CD14-positive monocyte (primary cell): ENCODE measurements around the gene UPK1A. TPM values are rescaled to one million over a fixed set of nuclear protein-coding genes. Genes with fewer than 3 reads are reported as not detected.
A peak's percentile ranks its signal among the peaks of the same experiment; 100 is the strongest.
"Not testable (repeated sequence)": the region's sequence is repeated elsewhere in the genome, so short reads cannot be mapped to it uniquely, and the experiment has no call there.

Source experiments
- DNase-seq, 3 donors: peaks; one replicate each; pipeline ENCODE4 v3.0.0-alpha.2; 2011 to 2022
- H2AFZ ChIP-seq: 2 replicates; pipeline ENCODE4 v1.6.0; 2012; ENCODE audit warnings: mild to moderate bottlenecking, low read depth, low read length, inconsistent platforms; ENCODE audit not compliant: insufficient read depth, poor library complexity, severe bottlenecking
- H3K27ac ChIP-seq, 2 donors: 1 replicate in 1 of 2; 2 replicates in 1 of 2; pipeline ENCODE4 v1.5.1; 2012 to 2013; ENCODE audit warnings: low read length in 2 of 2, control low read depth in 1 of 2, inconsistent platforms in 1 of 2, low read depth in 1 of 2, mild to moderate bottlenecking in 1 of 2
- H3K27me3 ChIP-seq, 2 donors: one replicate each; pipeline versions ENCODE4 v1.6.0 to v1.6.1; 2011 to 2013; ENCODE audit warnings: low read length in 2 of 2; ENCODE audit not compliant: control insufficient read depth in 2 of 2, insufficient read depth in 2 of 2
- H3K36me3 ChIP-seq, 2 donors: replicated peaks in 1 of 2; 1 replicate in 1 of 2; 2 replicates in 1 of 2; pipeline versions ENCODE4 v1.5.1 to v1.6.1; 2012 to 2013; ENCODE audit warnings: low read length in 2 of 2, control low read depth in 1 of 2, inconsistent platforms in 1 of 2, mild to moderate bottlenecking in 1 of 2; ENCODE audit not compliant: insufficient read depth in 2 of 2, control insufficient read depth in 1 of 2
- H3K4me1 ChIP-seq, 2 donors: 1 replicate in 1 of 2; 2 replicates in 1 of 2; pipeline versions ENCODE4 v1.5.1 to v1.6.1; 2012 to 2013; ENCODE audit warnings: low read length in 2 of 2, control low read depth in 1 of 2, inconsistent platforms in 1 of 2, mild to moderate bottlenecking in 1 of 2, moderate library complexity in 1 of 2; ENCODE audit not compliant: insufficient read depth in 2 of 2, control insufficient read depth in 1 of 2
- H3K4me2 ChIP-seq: replicated peaks from 2 replicates; pipeline ENCODE3; 2012; ENCODE audit warnings: low read length, moderate library complexity, mild to moderate bottlenecking; ENCODE audit not compliant: poor library complexity, severe bottlenecking; ENCODE audit errors: extremely low read depth
- H3K4me3 ChIP-seq, 3 experiments: fragments of 200-600 bp in 1 of 3; sonication (generic) in 1 of 3; replicated peaks in 1 of 3; 1 replicate in 2 of 3; 2 replicates in 1 of 3; pipeline ENCODE4 v1.5.1; 2011 to 2013; ENCODE audit warnings: low read length in 3 of 3, mild to moderate bottlenecking in 3 of 3, control low read depth in 2 of 3, low read depth in 2 of 3, inconsistent platforms in 1 of 3, moderate library complexity in 1 of 3
- H3K79me2 ChIP-seq: 2 replicates; pipeline ENCODE4 v1.6.0; 2012; ENCODE audit warnings: mild to moderate bottlenecking, control low read depth, inconsistent platforms, low read length, moderate library complexity; ENCODE audit not compliant: insufficient read depth
- H3K9ac ChIP-seq: 2 replicates; pipeline ENCODE4 v1.6.0; 2017; ENCODE audit warnings: low read length, mild to moderate bottlenecking; ENCODE audit not compliant: insufficient read depth, poor library complexity, severe bottlenecking
- H3K9me3 ChIP-seq, 2 donors: replicated peaks in 1 of 2; 1 replicate in 1 of 2; 2 replicates in 1 of 2; pipeline versions ENCODE4 v1.5.1 to v1.6.1; 2012 to 2013; ENCODE audit warnings: low read length in 2 of 2, control low read depth in 1 of 2; ENCODE audit not compliant: control insufficient read depth in 1 of 2, insufficient read depth in 1 of 2
- H4K20me1 ChIP-seq: 2 replicates; pipeline ENCODE4 v1.6.0; 2012; ENCODE audit warnings: mild to moderate bottlenecking, low read length, control low read depth, moderate library complexity; ENCODE audit not compliant: insufficient read depth
- H3K27ac Mint-ChIP-seq, 7 donors: one replicate each; pipeline ENCODE4 v1.8.0; 2020; ENCODE audit warnings: mild to moderate bottlenecking in 7 of 7, mixed read lengths in 7 of 7, moderate library complexity in 6 of 7, inconsistent platforms in 2 of 7
- H3K27me3 Mint-ChIP-seq, 3 donors: one replicate each; pipeline ENCODE4 v1.8.0; 2021 to 2022; ENCODE audit warnings: low read depth in 3 of 3, mild to moderate bottlenecking in 3 of 3, mixed read lengths in 3 of 3, moderate library complexity in 3 of 3, inconsistent platforms in 1 of 3
- H3K36me3 Mint-ChIP-seq, 2 donors: one replicate each; pipeline ENCODE4 v1.8.0; 2020; ENCODE audit warnings: mixed read lengths in 2 of 2, inconsistent platforms in 1 of 2, mild to moderate bottlenecking in 1 of 2
- H3K4me1 Mint-ChIP-seq: one replicate; pipeline ENCODE4 v1.8.0; 2020; ENCODE audit warnings: mild to moderate bottlenecking, mixed read lengths
- H3K4me3 Mint-ChIP-seq, 2 donors: one replicate each; pipeline ENCODE4 v1.8.0; 2020; ENCODE audit warnings: mild to moderate bottlenecking in 2 of 2, mixed read lengths in 2 of 2, moderate library complexity in 1 of 2
- H3K9me3 Mint-ChIP-seq, 7 donors: one replicate each; pipeline ENCODE4 v1.8.0; 2020 to 2022; ENCODE audit warnings: mixed read lengths in 7 of 7, mild to moderate bottlenecking in 6 of 7, moderate library complexity in 6 of 7, inconsistent platforms in 2 of 7
- CTCF ChIP-seq: fragments of 200-600 bp; IDR thresholded peaks from one replicate; pipeline ENCODE4 v1.8.0; 2022; ENCODE audit warnings: antibody characterized with exemption, mild to moderate bottlenecking
- WGBS: methylation state at CpG from one replicate; pipeline ENCODE4 v1.1.5; 2013; ENCODE audit warnings: missing lambda C conversion rate; ENCODE audit not compliant: insufficient coverage; 5-methylcytosine and 5-hydroxymethylcytosine counted together
- intact Hi-C, 2 donors: fragments of 100-400 bp; cut with micrococcal nuclease; formaldehyde crosslinking; loops; one replicate each; pipeline versions ENCODE4 v1.15.0 to v1.15.1; 2023
- polyA plus RNA-seq, 3 donors: library from polyadenylated mRNA; depleted of rRNA in 1 of 3; unstranded in 2 of 3; stranded (reverse) in 1 of 3; fragments of 300-500 nt in 2 of 3; fragments of >200 nt in 1 of 3; fragmentation: Illumina TruSeq in 2 of 3; gene quantifications; 1 replicate in 2 of 3; 2 replicates in 1 of 3; pipeline ENCODE4 v1.2.3, GENCODE V29; 2012 to 2021

UPK1A gene
- polyA plus RNA-seq, 3 donors: not detected

- H3K9me3 Mint-ChIP-seq, H3K27me3 Mint-ChIP-seq, H3K9ac ChIP-seq, intact Hi-C loops, DNase-seq, H3K27me3 ChIP-seq, H3K27ac ChIP-seq, H2AFZ ChIP-seq, H3K4me2 ChIP-seq, H3K4me1 ChIP-seq, H3K9me3 ChIP-seq, H3K4me3 Mint-ChIP-seq, H3K27ac Mint-ChIP-seq, H3K4me3 ChIP-seq: not testable (repeated sequence)
- H3K79me2 ChIP-seq: peaks cover 15% of the 10 kb centered on the region
- H4K20me1 ChIP-seq: peaks cover 51% of the 10 kb centered on the region
- H3K36me3 ChIP-seq: peaks cover 69 to 78% of the 10 kb centered on the region in 2 donors
- 98% methylated on average over 5 of the region's 6 CpGs for WGBS
- peaks cover 57 to 89% of the 10 kb centered on the region in 2 donors for H3K36me3 Mint-ChIP-seq
- H3K4me1 Mint-ChIP-seq: peaks cover 12% of the 10 kb centered on the region
These were observed 11.5 kb upstream of the UPK1A start for GRCh38 chr19:35654828-35655227.

GRCh38 chr19:35655600-35655999 lies 10.7 kb upstream of the UPK1A start:
- H3K27me3 Mint-ChIP-seq: peaks cover 0 to 2% (median 0%) of the 10 kb centered on the region in 3 donors
- no peak for DNase-seq
- H3K4me1 Mint-ChIP-seq: peaks cover 6% of the 10 kb centered on the region
- H3K36me3 ChIP-seq: peaks cover 73 to 83% of the 10 kb centered on the region in 2 donors
- H3K9ac ChIP-seq: no peak overlapping the region
- TF ChIP-seq CTCF: no peak
- peaks cover 7% of the 10 kb centered on the region for H3K79me2 ChIP-seq
- no peak overlapping the region for H3K27ac ChIP-seq
- 100% methylated on average over 4 of the region's 4 CpGs for WGBS
- H3K4me3 Mint-ChIP-seq: no peak overlapping the region
- H3K36me3 Mint-ChIP-seq: peaks cover 59 to 89% of the 10 kb centered on the region in 2 donors
- peak overlapping the region in 2 of 7 donors; percentile 2 to 36 for H3K27ac Mint-ChIP-seq
- H3K4me2 ChIP-seq: no peak overlapping the region
- no peaks in the 10 kb centered on the region for H3K9me3 Mint-ChIP-seq
- H3K27me3 ChIP-seq: no peaks in the 10 kb centered on the region
- H4K20me1 ChIP-seq: peaks cover 49% of the 10 kb centered on the region
- H2AFZ ChIP-seq: no peak overlapping the region
- H3K9me3 ChIP-seq: no peaks in the 10 kb centered on the region
- H3K4me3 ChIP-seq: no peak overlapping the region
- no peaks in the 10 kb centered on the region for H3K4me1 ChIP-seq
- intact Hi-C loops: no loop called here
